ENCODE data around the gene VTI1A. TPM values are rescaled to one million over a fixed set of nuclear protein-coding genes. Genes with fewer than 3 reads are reported as not detected.

Gene VTI1A
- total and polyA plus RNA-seq, 2 of the 4 experiments (the other 2 are of a cell fraction): 9.7 to 24.9 TPM

GRCh38 chr10:112746329-112746728 lies 299.3 kb downstream of the VTI1A start:
- ATAC-seq (ENCODE audit: low read depth): no peak
- ChIA-PET CTCF (no interaction called here), POLR2A (ENCODE audit: unreplicated experiment) (no interaction called here)
- in situ Hi-C loops (cut with MboI; ENCODE audit: low sequenced_read_pairs) (no loop called here), dilution Hi-C loops (cut with HindIII; ENCODE audit: low sequenced_read_pairs, unreplicated experiment) (no loop called here), intact Hi-C loops (cut with micrococcal nuclease) (no loop called here)
- Histone ChIP-seq H4K20me1 (ENCODE audit: insufficient read depth, low read length) (no peaks in the 10 kb centered on the region), H2AK9ac (replicated peaks; ENCODE audit: low read depth, low read length, poor library complexity) (no peak overlapping the region), H2BK5ac (ENCODE audit: low read depth, low read length, poor library complexity, severe bottlenecking) (no peak overlapping the region), H3K23ac (ENCODE audit: low read depth, low read length) (no peak overlapping the region), H3K36me3 (ENCODE audit: control insufficient read depth, insufficient read depth, low read length) (no peaks in the 10 kb centered on the region), H4K91ac (ENCODE audit: insufficient read depth, low read depth, low read length) (no peak overlapping the region), H3K27me3 (ENCODE audit: control insufficient read depth, insufficient read depth, low read length) (no peaks in the 10 kb centered on the region), H2BK20ac (ENCODE audit: low read depth, low read length) (no peak overlapping the region), H3K14ac (replicated peaks; ENCODE audit: low read depth, low read length) (no peak overlapping the region), H3K4ac (ENCODE audit: low read depth, low read length) (no peak overlapping the region), H4K5ac (ENCODE audit: low read depth, low read length) (no peak overlapping the region), H2BK120ac (ENCODE audit: low read depth, low read length) (no peak overlapping the region), H2AK5ac (ENCODE audit: low read depth, low read length) (no peak overlapping the region), H2BK15ac (ENCODE audit: low read depth, low read length) (no peak overlapping the region), H3K56ac (ENCODE audit: extremely low read depth, insufficient read depth, low read length) (no peak overlapping the region), H3K27ac (ENCODE audit: insufficient read depth, low read length) (no peak overlapping the region), H3K9me1 (ENCODE audit: insufficient read depth, low read length) (peaks cover 6% of the 10 kb centered on the region; the same call in 1 of the 2 replicates), H3K4me2 (ENCODE audit: low read depth, low read length) (no peak overlapping the region), H3K4me1 (ENCODE audit: control insufficient read depth, insufficient read depth, low read length) (peaks cover 2% of the 10 kb centered on the region; the same call in 1 of the 2 replicates), H2AFZ (replicated peaks; ENCODE audit: low read length, poor library complexity) (no peak overlapping the region), H3K79me1 (ENCODE audit: low read depth in 1 of 2, low read length in 2 of 2) (no peaks in the 10 kb centered on the region), H3K4me3 (ENCODE audit: insufficient read depth, low read depth, low read length) (no peak overlapping the region), H3K9ac (ENCODE audit: low read depth, low read length) (no peak overlapping the region), H3K9me3 (ENCODE audit: control insufficient read depth, insufficient read depth, low read length) (no peaks in the 10 kb centered on the region), H4K8ac (ENCODE audit: low read depth in 2 of 2, low read length in 2 of 2) (no peak overlapping the region), H3K18ac (ENCODE audit: low read depth, low read length) (no peak overlapping the region)
- DNase-seq: no peak
- no TSS peak for BruUV-seq (replicated peaks)
- 100% methylated on average over 1 of the region's 7 CpGs; no CpG with 5 or more reads in 1 of the 2 experiments for WGBS, 2 experiments (ENCODE audit: extremely low coverage in 2 of 2, insufficient read length in 1 of 2)
- no peak for TF ChIP-seq BHLHE40 (IDR thresholded peaks at IDR 0.05; ENCODE audit: low read depth, low read length)
- TF ChIP-seq CTCF (conservative IDR thresholded peaks at IDR 0.05; ENCODE audit: low read depth, low read length): no peak
- TF ChIP-seq, protein P1, sequence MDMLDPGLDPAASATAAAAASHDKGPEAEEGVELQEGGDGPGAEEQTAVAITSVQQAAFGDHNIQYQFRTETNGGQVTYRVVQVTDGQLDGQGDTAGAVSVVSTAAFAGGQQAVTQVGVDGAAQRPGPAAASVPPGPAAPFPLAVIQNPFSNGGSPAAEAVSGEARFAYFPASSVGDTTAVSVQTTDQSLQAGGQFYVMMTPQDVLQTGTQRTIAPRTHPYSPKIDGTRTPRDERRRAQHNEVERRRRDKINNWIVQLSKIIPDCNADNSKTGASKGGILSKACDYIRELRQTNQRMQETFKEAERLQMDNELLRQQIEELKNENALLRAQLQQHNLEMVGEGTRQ (IDR thresholded peaks at IDR 0.05; ENCODE audit: low read depth, low read length): no peak
- TF ChIP-seq POLR2A (IDR thresholded peaks at IDR 0.05; ENCODE audit: low read depth, low read length): no peak
- TF ChIP-seq FOS (IDR thresholded peaks at IDR 0.05; ENCODE audit: low read depth, low read length): no peak
- TF ChIP-seq CEBPB (IDR thresholded peaks at IDR 0.05; ENCODE audit: low read depth, low read length): no peak
- no peak for TF ChIP-seq NFE2L2 (IDR thresholded peaks at IDR 0.05; ENCODE audit: low read depth, low read length)
- no peak for TF ChIP-seq CHD1 (IDR thresholded peaks at IDR 0.05; ENCODE audit: low read depth, low read length)
- no peak for TF ChIP-seq MXI1 (IDR thresholded peaks at IDR 0.05; ENCODE audit: borderline replicate concordance, low read depth, low read length)
- no peak for TF ChIP-seq RCOR1 (IDR thresholded peaks at IDR 0.05; ENCODE audit: insufficient replicate concordance, low read length)
- TF ChIP-seq, protein P2, sequence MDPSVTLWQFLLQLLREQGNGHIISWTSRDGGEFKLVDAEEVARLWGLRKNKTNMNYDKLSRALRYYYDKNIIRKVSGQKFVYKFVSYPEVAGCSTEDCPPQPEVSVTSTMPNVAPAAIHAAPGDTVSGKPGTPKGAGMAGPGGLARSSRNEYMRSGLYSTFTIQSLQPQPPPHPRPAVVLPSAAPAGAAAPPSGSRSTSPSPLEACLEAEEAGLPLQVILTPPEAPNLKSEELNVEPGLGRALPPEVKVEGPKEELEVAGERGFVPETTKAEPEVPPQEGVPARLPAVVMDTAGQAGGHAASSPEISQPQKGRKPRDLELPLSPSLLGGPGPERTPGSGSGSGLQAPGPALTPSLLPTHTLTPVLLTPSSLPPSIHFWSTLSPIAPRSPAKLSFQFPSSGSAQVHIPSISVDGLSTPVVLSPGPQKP (IDR thresholded peaks at IDR 0.05; ENCODE audit: borderline replicate concordance, low read depth, low read length): no peak
- TF ChIP-seq RFX5 (IDR thresholded peaks at IDR 0.05; ENCODE audit: low read depth, low read length): no peak
- no peak for TF ChIP-seq MAZ (IDR thresholded peaks at IDR 0.05; ENCODE audit: borderline replicate concordance, low read depth, low read length)
- no peak for TF ChIP-seq MAFK (IDR thresholded peaks at IDR 0.05; ENCODE audit: low read depth, low read length)
- no peak for TF ChIP-seq RAD21 (IDR thresholded peaks at IDR 0.05; ENCODE audit: low read length)

Measured in IMR-90 (cell line).